Esophagus muscularis mucosa (tissue), 4 donors: ENCODE measurements around the gene KRT7. TPM values are rescaled to one million over a fixed set of nuclear protein-coding genes. Genes with fewer than 3 reads are reported as not detected.

Experiments used
- DNase-seq: peaks from one replicate; pipeline ENCODE4 v3.0.0-alpha.2; 2017; ENCODE audit errors: extremely low spot score
- H3K27ac ChIP-seq, 4 donors: fragments of 200-600 bp; sonication (generic); replicated peaks in 1 of 4; 1 replicate in 3 of 4; 2 replicates in 1 of 4; pipeline ENCODE4 v1.5.1; 2016 to 2019; ENCODE audit warnings: mild to moderate bottlenecking in 1 of 4
- H3K27me3 ChIP-seq, 4 donors: fragments of 200-600 bp; sonication (generic); one replicate each; pipeline versions ENCODE4 v1.5.1 to v1.6.0; 2016 to 2019
- H3K36me3 ChIP-seq, 4 donors: fragments of 200-600 bp; sonication (generic); one replicate each; pipeline ENCODE4 v1.5.1; 2016 to 2019
- H3K4me1 ChIP-seq, 4 donors: fragments of 200-600 bp; sonication (generic); one replicate each; pipeline ENCODE4 v1.5.1; 2016 to 2019
- H3K4me3 ChIP-seq, 4 donors: fragments of 200-600 bp; sonication (generic); 1 replicate in 2 of 4; 2 replicates in 2 of 4; pipeline ENCODE4 v1.5.1; 2016 to 2019; ENCODE audit warnings: mild to moderate bottlenecking in 4 of 4, moderate library complexity in 1 of 4
- H3K9me3 ChIP-seq, 4 donors: fragments of 200-600 bp; sonication (generic); 1 replicate in 3 of 4; 2 replicates in 1 of 4; pipeline ENCODE4 v1.5.1; 2016 to 2019
- CTCF ChIP-seq, 3 experiments: fragments of 200-600 bp in 2 of 3; fragments of 450-650 bp in 1 of 3; sonication (generic) in 2 of 3; IDR thresholded peaks; one replicate each; pipeline ENCODE4 v1.5.1; 2017 to 2019; ENCODE audit warnings: antibody characterized with exemption in 3 of 3, mild to moderate bottlenecking in 2 of 3, moderate library complexity in 1 of 3
- EP300 ChIP-seq: sonication (generic); formaldehyde crosslinking; IDR thresholded peaks from one replicate; pipeline ENCODE4 v1.6.1; 2017; ENCODE audit warnings: antibody characterized with exemption
- POLR2A ChIP-seq: fragments of 450-650 bp; IDR thresholded peaks from one replicate; pipeline ENCODE4 v1.6.1; 2017; ENCODE audit warnings: antibody characterized with exemption, moderate library complexity, mild to moderate bottlenecking, low read depth
- POLR2AphosphoS5 ChIP-seq, 2 donors: sonication (generic); formaldehyde crosslinking; IDR thresholded peaks; one replicate each; pipeline ENCODE4 v1.6.1; 2017; ENCODE audit warnings: antibody characterized with exemption in 2 of 2
- WGBS: methylation state at CpG from one replicate; pipeline ENCODE4 v1.1.5; 2018; 5-methylcytosine and 5-hydroxymethylcytosine counted together
- intact Hi-C: fragments of 100-400 bp; cut with DNase I; formaldehyde crosslinking; loops from one replicate; pipeline ENCODE4 v1.15.1; 2023
- total RNA-seq, 4 donors: library from RNA; depleted of rRNA; stranded (reverse); fragments of >200 nt; gene quantifications; one replicate each; pipeline versions ENCODE4 v1.1.0 to v1.2.1, GENCODE V29; 2016

Gene KRT7
- total RNA-seq, 4 donors from 2014 or later: 0.83 to 8.4 (median 4.5) TPM

DNA sequence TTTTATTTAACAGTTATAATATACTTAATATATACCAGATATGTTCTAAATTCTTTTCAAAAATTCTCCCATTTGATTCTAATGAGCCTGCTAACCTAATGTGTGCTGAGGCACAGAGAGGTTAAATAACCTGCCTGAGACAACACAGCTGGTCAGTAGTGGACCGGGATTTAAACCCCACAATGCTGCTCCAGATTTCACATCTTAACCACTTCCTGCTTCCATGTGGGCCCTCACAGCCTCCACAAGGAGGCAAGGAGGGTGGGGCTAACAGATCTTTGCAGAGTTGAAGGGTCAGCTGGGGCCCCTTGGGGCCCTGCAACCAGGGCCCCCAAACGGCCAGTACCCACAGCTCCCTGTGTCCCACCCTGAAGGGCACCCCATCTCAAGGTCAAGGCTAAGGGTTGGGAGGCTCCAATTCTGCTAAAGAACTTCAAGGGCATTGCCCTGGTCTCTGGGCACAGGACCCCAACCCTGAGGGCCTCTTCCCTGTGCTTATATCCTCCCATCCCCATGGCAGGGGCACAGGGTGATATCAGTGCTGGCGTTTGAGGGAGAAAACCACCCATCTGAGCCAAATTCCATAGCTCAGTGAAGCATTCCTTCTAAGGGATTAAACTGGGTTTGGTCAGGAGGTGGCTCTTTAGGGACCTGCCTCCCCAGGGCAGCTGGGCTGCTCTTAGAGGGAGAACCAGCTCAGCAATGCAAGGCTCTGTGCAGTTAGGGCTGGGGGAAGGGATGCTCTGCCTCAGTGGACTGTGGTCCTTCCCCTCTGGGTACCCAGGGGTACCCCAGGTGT, 43.5 kb upstream of the KRT7 start:
- Histone ChIP-seq H3K27ac (peak overlapping the region in 3 of 4 donors; percentile 8 to 29 (median 9)), H3K36me3 (no peaks in the 10 kb centered on the region), H3K4me3 (no peak overlapping the region), H3K4me1 (peaks cover 43 to 74% (median 66%) of the 10 kb centered on the region in 4 donors), H3K27me3 (no peaks in the 10 kb centered on the region), H3K9me3 (no peaks in the 10 kb centered on the region)
- WGBS: 65% methylated on average over 3 of the region's 3 CpGs
- intact Hi-C loops: no loop called here
- TF ChIP-seq POLR2AphosphoS5 (IDR thresholded peaks at IDR 0.05) (no peak), EP300 (no peak), CTCF (IDR thresholded peaks at IDR 0.05) (no peak), POLR2A (no peak)
- DNase-seq: no peak

- peaks cover 45 to 68% (median 61%) of the 10 kb centered on the region in 4 donors for H3K4me1 ChIP-seq
- H3K4me3 ChIP-seq: no peak overlapping the region
- intact Hi-C loops: no loop called here
- H3K9me3 ChIP-seq: no peaks in the 10 kb centered on the region
- H3K36me3 ChIP-seq: no peaks in the 10 kb centered on the region
- TF ChIP-seq POLR2A (no peak), EP300 (no peak)
- WGBS: 77% methylated on average over 10 of the region's 16 CpGs
- peak overlapping the region; percentile 63 to 67 (median 65) for H3K27ac ChIP-seq
- DNase-seq: no peak
- H3K27me3 ChIP-seq: no peaks in the 10 kb centered on the region
Measured at GRCh38 chr12:52190860-52191729, 41.9 kb upstream of the KRT7 start.

DNA sequence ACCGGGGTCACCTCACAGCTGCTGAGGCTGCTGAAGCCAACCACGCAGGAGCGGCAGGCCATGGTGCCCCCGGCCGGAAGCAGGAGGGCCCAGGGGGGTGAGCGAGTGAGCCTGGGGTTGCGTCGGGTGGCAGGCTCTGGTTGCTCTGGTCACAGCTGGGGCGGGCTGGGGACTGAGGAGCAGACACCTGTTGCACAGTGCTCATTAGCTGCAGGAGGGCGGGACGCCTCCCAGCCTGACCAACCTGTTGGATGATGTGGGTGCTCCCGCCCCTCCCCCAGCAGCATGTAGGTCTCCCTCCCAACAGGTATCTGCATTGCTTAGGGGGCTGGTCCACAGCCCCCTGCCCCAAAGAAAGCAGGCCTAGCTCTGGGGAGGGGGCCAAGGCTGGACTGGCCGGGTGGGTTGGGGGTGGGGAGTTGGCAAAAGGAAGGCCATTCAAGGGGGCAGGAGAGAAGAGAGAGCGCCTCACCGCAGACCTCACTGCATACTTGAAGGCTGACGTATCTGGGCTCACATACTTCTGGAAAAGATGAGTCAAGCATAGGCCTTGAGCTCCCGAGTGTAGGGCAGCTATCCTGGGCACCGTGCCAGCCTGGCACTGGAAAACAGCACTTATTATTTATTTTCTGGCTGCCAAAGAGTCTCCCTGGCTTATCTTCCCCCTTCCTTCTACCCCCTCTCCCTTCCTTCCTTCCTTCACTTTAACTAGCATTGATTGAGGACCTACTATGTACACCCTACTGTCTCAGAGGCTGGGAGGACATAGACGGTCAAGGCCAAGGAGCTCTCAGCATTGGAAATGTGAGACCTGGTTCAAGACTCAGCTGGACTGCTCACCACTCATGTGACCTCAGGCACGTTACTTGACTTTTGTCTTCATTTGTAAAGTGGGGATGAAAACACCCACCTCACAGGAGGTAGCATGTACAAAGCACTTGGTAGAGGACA, 40.9 kb upstream of the KRT7 start, which contains the start of gene KRT80:
Gene KRT80 (minus strand): TSS at position 174 of the 951 bp plus-strand sequence. CDS start 112 bp downstream, at position 62.
- peak within 1 kb of the TSS; percentile 63 to 67 (median 65) for H3K27ac ChIP-seq
- DNase-seq: peak; percentile 94
- H3K9me3 ChIP-seq: no peaks in the 10 kb centered on the region
- peaks cover 41 to 58% (median 51%) of the 10 kb centered on the region in 4 donors for H3K4me1 ChIP-seq
- TF ChIP-seq POLR2AphosphoS5 (IDR thresholded peaks at IDR 0.05) (peak; percentile 90 to 93), EP300 (no peak)
- H3K36me3 ChIP-seq: no peaks in the 10 kb centered on the region
- H3K27me3 ChIP-seq: no peaks in the 10 kb centered on the region
- intact Hi-C loops: no loop called here
- H3K4me3 ChIP-seq: no peak within 1 kb of the TSS
- 21% methylated on average over 8 of the region's 20 CpGs for WGBS

GRCh38 chr12:52193532-52193931, 39.5 kb upstream of the KRT7 start:
- no peak overlapping the region for H3K4me3 ChIP-seq
- no peak for TF ChIP-seq POLR2AphosphoS5 (IDR thresholded peaks at IDR 0.05)
- no peak for TF ChIP-seq EP300
- TF ChIP-seq CTCF (IDR thresholded peaks at IDR 0.05): no peak
- no peak for TF ChIP-seq POLR2A
- no peaks in the 10 kb centered on the region for H3K9me3 ChIP-seq
- H3K27me3 ChIP-seq: no peaks in the 10 kb centered on the region
- 65% methylated on average over 4 of the region's 6 CpGs for WGBS
- intact Hi-C loops: no loop called here
- peak overlapping the region in 3 of 4 donors; percentile 10 to 28 (median 16) for H3K27ac ChIP-seq
- H3K36me3 ChIP-seq: no peaks in the 10 kb centered on the region
- no peak for DNase-seq
- H3K4me1 ChIP-seq: peaks cover 47 to 60% (median 55%) of the 10 kb centered on the region in 4 donors

GRCh38 chr12:52193991-52194390, 39.1 kb upstream of the KRT7 start:
- Histone ChIP-seq H3K36me3 (no peaks in the 10 kb centered on the region), H3K4me1 (peaks cover 49 to 63% (median 58%) of the 10 kb centered on the region in 4 donors), H3K9me3 (no peaks in the 10 kb centered on the region), H3K27me3 (no peaks in the 10 kb centered on the region), H3K27ac (peak overlapping the region in 3 of 4 donors; percentile 10 to 28 (median 16)), H3K4me3 (no peak overlapping the region)
- intact Hi-C loops: no loop called here
- DNase-seq: no peak
- no peak for TF ChIP-seq POLR2A
- no peak for TF ChIP-seq EP300
- no peak for TF ChIP-seq POLR2AphosphoS5 (IDR thresholded peaks at IDR 0.05)
- TF ChIP-seq CTCF (IDR thresholded peaks at IDR 0.05): no peak
- WGBS: 41% methylated on average over 6 of the region's 6 CpGs
